SU-DHL-6 (cell line): ENCODE measurements around the gene ZC3H4.

Experiments used
- H2AFZ ChIP-seq: fragments of 200-600 bp; sonication (generic); 2 replicates; pipeline ENCODE4 v1.6.1; 2014; ENCODE audit warnings: low read depth, mild to moderate bottlenecking, moderate library complexity, mixed read lengths, antibody characterized with exemption, low read length; ENCODE audit not compliant: severe bottlenecking
- H3F3A ChIP-seq: fragments of 200-600 bp; shearing (Covaris generic); 2 replicates; pipeline ENCODE4 v1.6.0; 2016; ENCODE audit warnings: antibody characterized with exemption, mild to moderate bottlenecking; ENCODE audit not compliant: insufficient read depth
- H3K27ac ChIP-seq: fragments of 200-600 bp; sonication (generic); 2 replicates; pipeline ENCODE4 v1.5.1; 2016; ENCODE audit warnings: low read depth, mild to moderate bottlenecking, low read length, moderate library complexity, mixed read lengths
- H3K27me3 ChIP-seq: fragments of 200-600 bp; sonication (generic), shearing (Covaris generic); 2 replicates; pipeline ENCODE4 v1.6.0; 2014; ENCODE audit warnings: mild to moderate bottlenecking, low read length
- H3K36me3 ChIP-seq: fragments of 200-600 bp; sonication (generic); 2 replicates; pipeline ENCODE4 v1.6.1; 2014; ENCODE audit warnings: mild to moderate bottlenecking, low read length, mixed read lengths
- H3K4me2 ChIP-seq: fragments of 300-600, 200-600 bp; shearing (Covaris generic), sonication (generic); 2 replicates; pipeline ENCODE4 v1.6.0; 2014; ENCODE audit warnings: low read length, low read depth, mild to moderate bottlenecking; ENCODE audit not compliant: poor library complexity, severe bottlenecking
- H3K4me3 ChIP-seq: fragments of 200-600 bp; sonication (generic); 2 replicates; pipeline ENCODE4 v1.5.1; 2014; ENCODE audit warnings: antibody characterized with exemption, low read length, mild to moderate bottlenecking, mixed read lengths; ENCODE audit not compliant: insufficient read depth, poor library complexity, severe bottlenecking
- H3K79me2 ChIP-seq: fragments of 200-600 bp; sonication (generic); 2 replicates; pipeline ENCODE4 v1.6.1; 2014; ENCODE audit warnings: mild to moderate bottlenecking, low read length, moderate library complexity; ENCODE audit not compliant: insufficient read depth
- H3K9ac ChIP-seq: fragments of 200-600 bp; sonication (generic); 2 replicates; pipeline ENCODE4 v1.7.0; 2014; ENCODE audit warnings: mild to moderate bottlenecking, low read length
- H3K9me2 ChIP-seq: fragments of 200-600 bp; sonication (generic); replicated peaks from 2 replicates; pipeline ENCODE4 v1.6.1; 2014; ENCODE audit warnings: low read length; ENCODE audit not compliant: insufficient read depth
- H3K9me3 ChIP-seq: fragments of 200-600 bp; sonication (generic); 2 replicates; pipeline ENCODE4 v1.6.1; 2014; ENCODE audit warnings: low read length, mixed read lengths; ENCODE audit not compliant: insufficient read depth
- H4K20me1 ChIP-seq: fragments of 200-600 bp; sonication (generic); 2 replicates; pipeline ENCODE4 v1.6.1; 2014; ENCODE audit warnings: low read depth, mild to moderate bottlenecking, antibody characterized with exemption, low read length, moderate library complexity, mixed read lengths
- EZH2phosphoT487 ChIP-seq: fragments of 200-600 bp; sonication (generic), shearing (Covaris generic); conservative IDR thresholded peaks from 2 replicates; pipeline ENCODE4 v1.6.1; 2018; ENCODE audit warnings: mild to moderate bottlenecking, antibody characterized with exemption, low read length, moderate library complexity, mixed read lengths
- TF ChIP-seq, protein P1 (sequence below): fragments of 200-600 bp; sonication (generic); IDR thresholded peaks from one replicate; pipeline ENCODE4 v1.5.1; 2017; ENCODE audit warnings: antibody characterized with exemption, mild to moderate bottlenecking, low read length, moderate library complexity; ENCODE audit not compliant: insufficient read depth, poor library complexity, severe bottlenecking

Gene ZC3H4

DNA sequence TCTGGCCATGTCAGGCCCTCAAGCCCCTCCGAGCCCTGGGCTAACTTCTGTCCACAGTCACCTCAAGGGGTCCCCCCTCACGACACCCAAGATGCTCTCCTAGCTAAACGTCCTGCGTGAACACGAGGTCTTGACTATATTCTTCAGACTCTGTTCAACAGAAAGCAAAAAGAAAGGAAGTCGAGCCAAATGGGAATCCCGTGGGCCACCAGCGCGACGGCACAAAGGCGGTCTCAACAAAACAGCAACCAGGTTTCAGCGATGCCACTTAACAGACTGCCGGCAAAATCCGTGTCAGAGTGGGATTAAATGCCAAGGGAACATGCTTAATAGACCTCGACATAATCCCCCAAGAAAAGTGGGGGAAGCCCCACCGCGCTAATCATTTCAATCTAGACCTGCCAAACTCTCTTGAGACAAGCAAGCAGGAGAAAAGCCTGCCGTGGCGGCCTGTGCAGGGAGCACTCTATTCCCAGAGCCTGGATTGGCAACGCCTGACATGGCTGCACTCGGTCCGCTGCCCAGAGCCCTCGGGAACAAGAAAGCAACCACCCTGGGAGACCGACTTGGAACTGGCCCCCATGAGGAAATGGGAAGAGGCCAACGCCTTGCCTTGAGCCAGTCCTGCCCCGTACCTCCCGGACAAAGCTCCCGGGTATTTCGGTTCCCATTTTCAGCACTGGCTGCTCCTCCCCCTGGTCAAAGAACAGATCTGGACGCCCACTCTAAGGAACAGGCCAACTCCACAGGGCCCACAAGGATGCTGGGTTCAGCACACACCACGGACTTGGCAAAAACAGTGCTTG, 16.0 kb downstream of the ZC3H4 start:
- H3K27ac ChIP-seq: no peak overlapping the region
- no peak overlapping the region for H3K9ac ChIP-seq
- peaks cover 10% of the 10 kb centered on the region; the same call in 1 of the 2 replicates for H4K20me1 ChIP-seq
- no peaks in the 10 kb centered on the region for H3K36me3 ChIP-seq
- H3K4me2 ChIP-seq: no peak overlapping the region
- H2AFZ ChIP-seq: no peak overlapping the region
- H3K79me2 ChIP-seq: peaks cover 94% of the 10 kb centered on the region
- no peaks in the 10 kb centered on the region for H3K9me3 ChIP-seq
- TF ChIP-seq, protein P1, sequence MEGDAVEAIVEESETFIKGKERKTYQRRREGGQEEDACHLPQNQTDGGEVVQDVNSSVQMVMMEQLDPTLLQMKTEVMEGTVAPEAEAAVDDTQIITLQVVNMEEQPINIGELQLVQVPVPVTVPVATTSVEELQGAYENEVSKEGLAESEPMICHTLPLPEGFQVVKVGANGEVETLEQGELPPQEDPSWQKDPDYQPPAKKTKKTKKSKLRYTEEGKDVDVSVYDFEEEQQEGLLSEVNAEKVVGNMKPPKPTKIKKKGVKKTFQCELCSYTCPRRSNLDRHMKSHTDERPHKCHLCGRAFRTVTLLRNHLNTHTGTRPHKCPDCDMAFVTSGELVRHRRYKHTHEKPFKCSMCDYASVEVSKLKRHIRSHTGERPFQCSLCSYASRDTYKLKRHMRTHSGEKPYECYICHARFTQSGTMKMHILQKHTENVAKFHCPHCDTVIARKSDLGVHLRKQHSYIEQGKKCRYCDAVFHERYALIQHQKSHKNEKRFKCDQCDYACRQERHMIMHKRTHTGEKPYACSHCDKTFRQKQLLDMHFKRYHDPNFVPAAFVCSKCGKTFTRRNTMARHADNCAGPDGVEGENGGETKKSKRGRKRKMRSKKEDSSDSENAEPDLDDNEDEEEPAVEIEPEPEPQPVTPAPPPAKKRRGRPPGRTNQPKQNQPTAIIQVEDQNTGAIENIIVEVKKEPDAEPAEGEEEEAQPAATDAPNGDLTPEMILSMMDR: no peak
- no peak for TF ChIP-seq EZH2phosphoT487
- H3K27me3 ChIP-seq: no peaks in the 10 kb centered on the region
- no peaks in the 10 kb centered on the region for H3K9me2 ChIP-seq
- no peak overlapping the region for H3K4me3 ChIP-seq
- H3F3A ChIP-seq: no peaks in the 10 kb centered on the region

DNA sequence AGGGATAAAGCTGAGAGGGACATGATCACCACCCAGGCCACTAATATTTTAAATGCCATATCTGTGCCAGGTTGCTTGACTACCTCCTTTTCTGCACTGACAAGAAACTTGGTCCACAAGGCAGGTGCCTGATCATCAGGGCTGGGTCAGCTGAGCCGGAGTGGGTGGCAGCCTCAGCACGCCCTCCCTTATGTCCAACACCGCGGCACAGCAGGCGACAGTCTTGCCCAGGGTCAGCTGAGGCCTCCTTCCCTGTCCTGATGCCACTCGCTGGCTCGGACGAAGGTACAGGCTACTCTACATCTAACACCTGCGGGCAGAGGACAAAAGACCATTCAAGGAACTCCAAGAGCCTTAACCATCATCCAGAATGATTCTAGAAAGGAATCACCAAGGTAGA, 16.9 kb downstream of the ZC3H4 start:
- no peak overlapping the region for H2AFZ ChIP-seq
- H3K4me2 ChIP-seq: no peak overlapping the region

DNA sequence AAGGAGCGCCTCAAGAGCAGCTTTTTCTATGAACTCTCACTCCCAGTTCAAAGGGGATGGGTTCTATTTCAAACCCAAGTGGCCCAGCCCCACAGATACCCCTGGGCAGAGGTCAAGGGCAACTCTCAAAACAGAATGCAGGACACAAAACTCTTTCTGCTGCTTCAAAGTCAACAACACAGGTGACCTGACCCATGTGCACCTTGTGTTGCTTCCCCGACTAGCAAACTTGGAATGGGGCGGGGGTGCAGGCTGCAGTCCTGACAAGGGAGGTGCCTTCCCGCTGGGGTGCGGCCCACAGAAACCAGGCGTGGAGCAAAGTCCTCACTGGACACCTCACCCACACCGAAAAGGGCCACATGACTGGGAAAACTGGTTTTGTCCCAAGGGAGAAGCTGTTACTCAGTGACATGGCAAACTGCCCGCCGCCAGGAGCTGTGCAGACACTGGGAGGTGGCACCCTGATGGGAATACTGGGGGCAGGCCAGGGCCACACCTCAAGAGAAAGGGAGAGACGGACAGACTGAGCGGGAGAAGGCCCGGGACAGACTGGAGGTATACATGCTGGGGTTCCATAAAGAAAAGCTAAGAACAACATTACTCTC, 17.4 kb downstream of the ZC3H4 start:
- Histone ChIP-seq H3K9me2 (no peaks in the 10 kb centered on the region), H3K27ac (no peak overlapping the region), H2AFZ (no peak overlapping the region), H3K4me2 (no peak overlapping the region), H3K9me3 (no peaks in the 10 kb centered on the region), H3K9ac (no peak overlapping the region), H4K20me1 (peaks cover 7% of the 10 kb centered on the region; the same call in 1 of the 2 replicates), H3K27me3 (no peaks in the 10 kb centered on the region), H3K4me3 (no peak overlapping the region), H3K79me2 (peaks cover 80% of the 10 kb centered on the region), H3F3A (no peaks in the 10 kb centered on the region), H3K36me3 (no peaks in the 10 kb centered on the region)
- TF ChIP-seq, protein P1: no peak
- TF ChIP-seq EZH2phosphoT487: no peak

More for the DNA sequence above, 16.9 kb downstream of the ZC3H4 start:
- Histone ChIP-seq H3K27me3 (no peaks in the 10 kb centered on the region), H3K9me3 (no peaks in the 10 kb centered on the region), H3K9me2 (no peaks in the 10 kb centered on the region), H4K20me1 (peaks cover 7% of the 10 kb centered on the region; the same call in 1 of the 2 replicates), H3K27ac (no peak overlapping the region), H3K4me3 (no peak overlapping the region), H3K9ac (no peak overlapping the region), H3K36me3 (no peaks in the 10 kb centered on the region), H3K79me2 (peaks cover 85% of the 10 kb centered on the region), H3F3A (no peaks in the 10 kb centered on the region)
- no peak for TF ChIP-seq EZH2phosphoT487
- TF ChIP-seq, protein P1: no peak
